ENCODE measurements around the gene CD6. TPM values are rescaled to one million over a fixed set of nuclear protein-coding genes. Genes with fewer than 3 reads are reported as not detected.

The CD6 gene
- total and polyA plus RNA-seq, 2 donors (not counting 3 experiments of a cell fraction or from before 2014, with no cell fraction given) = not detected

DNA sequence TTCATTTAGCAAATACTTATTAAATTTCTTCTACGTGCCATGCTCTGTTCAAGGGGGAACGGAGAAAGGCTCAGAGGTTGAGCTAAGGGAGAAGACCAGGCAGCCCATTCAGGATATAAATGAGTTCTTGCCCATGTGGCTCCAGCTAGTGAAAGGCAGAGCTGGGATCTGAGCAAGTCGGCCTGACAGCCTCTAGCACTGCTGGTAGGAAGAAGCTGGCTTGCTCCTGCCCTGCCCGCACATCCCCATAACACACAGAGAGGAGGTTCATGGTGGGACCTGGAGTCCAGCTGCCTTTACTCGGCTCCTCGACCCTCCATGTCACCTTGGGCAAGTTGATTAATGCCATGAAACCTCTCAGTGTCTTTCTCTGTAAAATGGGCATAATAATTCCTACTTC, 21.5 kb upstream of the CD6 start:
- no peak for DNase-seq (ENCODE audit: low read depth, low spot score)
- Histone ChIP-seq H3K27me3 (ENCODE audit: control insufficient read depth in 2 of 2, insufficient read depth in 2 of 2, low read length in 2 of 2) (peaks cover 2 to 10% of the 10 kb centered on the region in 2 experiments), H3K4me2 (ENCODE audit: insufficient read depth, low read length) (no peak overlapping the region), H3K79me2 (ENCODE audit: control insufficient read depth, insufficient read depth, low read length) (no peaks in the 10 kb centered on the region), H3K9ac (replicated peaks; ENCODE audit: extremely low read depth, insufficient read depth, low read length) (no peak overlapping the region), H3K4me1 (ENCODE audit: control insufficient read depth, extremely low read depth, insufficient read depth, low read length) (peaks cover 10% of the 10 kb centered on the region), H3K4me3 (replicated peaks in 1 of 3; ENCODE audit: insufficient read depth in 1 of 3, low read depth in 1 of 3, low read length in 3 of 3) (no peak overlapping the region), H2AFZ (ENCODE audit: low read depth, low read length) (no peak overlapping the region), H3K9me1 (replicated peaks; ENCODE audit: control insufficient read depth, extremely low read depth, insufficient read depth, low read length) (no peaks in the 10 kb centered on the region), H3K27ac (ENCODE audit: insufficient read depth, low read depth, low read length) (no peak overlapping the region), H3K9me3 (replicated peaks; ENCODE audit: control insufficient read depth, insufficient read depth, low read length) (no peaks in the 10 kb centered on the region), H4K20me1 (replicated peaks; ENCODE audit: control insufficient read depth, extremely low read depth, insufficient read depth, low read length) (no peaks in the 10 kb centered on the region), H3K36me3 (ENCODE audit: control insufficient read depth in 2 of 2, extremely low read depth in 1 of 2, insufficient read depth in 2 of 2, low read length in 2 of 2) (no peaks in the 10 kb centered on the region)
- no TSS peak for BruUV-seq (replicated peaks)
- intact Hi-C loops (cut with micrococcal nuclease) = no loop called here
- TF ChIP-seq EZH2 (IDR thresholded peaks at IDR 0.05; ENCODE audit: borderline replicate concordance, low read depth, low read length, severe bottlenecking) (no peak), POLR2A (IDR thresholded peaks at IDR 0.05; ENCODE audit: low read depth, low read length) (no peak)
- CTCF ChIA-PET = interaction anchor here (0.7 kb wide), 1 partner anchor 8 kb away, joined by 3 read pairs; no protein-coding TSS in a partner anchor
- dilution Hi-C loops (cut with MboI; ENCODE audit: extremely low pct_ligation_motif_present, low sequenced_read_pairs) = no loop called here
- POLR2A ChIA-PET = no interaction called here
- no peak for FAIRE-seq

DNA sequence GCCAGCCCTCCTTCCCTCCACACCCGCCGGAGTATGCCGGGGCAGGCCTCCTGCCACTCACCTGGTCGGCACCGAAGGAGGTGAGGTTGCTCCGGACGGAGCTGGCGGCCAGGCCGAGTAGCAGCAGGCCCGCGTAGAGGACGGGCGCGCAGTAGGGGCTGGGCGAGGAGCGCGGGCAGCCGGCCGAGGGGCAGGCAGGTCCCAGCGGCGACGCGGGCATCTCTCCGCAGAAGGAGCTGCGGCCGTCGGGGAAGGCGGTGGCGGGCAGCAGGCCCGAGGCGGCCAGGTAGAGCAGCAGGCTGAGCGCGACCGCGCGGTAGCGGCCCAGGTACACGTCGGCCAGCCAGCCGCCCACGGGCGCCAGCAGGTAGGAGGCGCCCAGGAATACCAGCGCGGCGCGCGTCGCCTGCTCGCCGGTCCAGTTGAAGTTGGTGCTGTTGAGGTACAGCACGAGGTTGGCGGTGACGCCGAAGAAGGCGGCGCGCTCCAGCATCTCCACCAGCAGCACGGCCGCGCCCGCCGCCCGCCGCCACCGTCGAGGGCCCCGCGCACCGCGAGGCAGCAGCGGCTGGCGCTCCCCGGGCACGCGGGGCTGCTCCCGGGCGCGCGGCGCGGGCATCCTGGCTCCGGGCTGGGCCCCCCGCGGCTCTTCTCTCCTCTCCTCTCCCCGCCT, 20.4 kb upstream of the CD6 start:
- intact Hi-C loops (cut with micrococcal nuclease) (no loop called here), dilution Hi-C loops (cut with MboI; ENCODE audit: extremely low pct_ligation_motif_present, low sequenced_read_pairs) (no loop called here)
- H3K79me2 ChIP-seq (ENCODE audit: control insufficient read depth, insufficient read depth, low read length) = no peaks in the 10 kb centered on the region
- no peak overlapping the region for H3K27ac ChIP-seq (ENCODE audit: insufficient read depth, low read depth, low read length)
- ChIA-PET POLR2A (no interaction called here), CTCF (no interaction called here)
- H3K4me3 ChIP-seq (replicated peaks in 1 of 3; ENCODE audit: insufficient read depth in 1 of 3, low read depth in 1 of 3, low read length in 3 of 3) = peak overlapping the region in 1 of 3 experiments; percentile 10
- DNase-seq (ENCODE audit: low read depth, low spot score) = no peak
- H3K9me3 ChIP-seq (replicated peaks; ENCODE audit: control insufficient read depth, insufficient read depth, low read length) = no peaks in the 10 kb centered on the region
- no peaks in the 10 kb centered on the region for H3K36me3 ChIP-seq (ENCODE audit: control insufficient read depth in 2 of 2, extremely low read depth in 1 of 2, insufficient read depth in 2 of 2, low read length in 2 of 2)
- peak overlapping the region; percentile 16 for H3K4me2 ChIP-seq (ENCODE audit: insufficient read depth, low read length)
- H2AFZ ChIP-seq (ENCODE audit: low read depth, low read length) = peak overlapping the region; percentile 97
- peaks cover 10% of the 10 kb centered on the region for H3K4me1 ChIP-seq (ENCODE audit: control insufficient read depth, extremely low read depth, insufficient read depth, low read length)
- peaks cover 2 to 10% of the 10 kb centered on the region in 2 experiments for H3K27me3 ChIP-seq (ENCODE audit: control insufficient read depth in 2 of 2, insufficient read depth in 2 of 2, low read length in 2 of 2)
- no peak overlapping the region for H3K9ac ChIP-seq (replicated peaks; ENCODE audit: extremely low read depth, insufficient read depth, low read length)
- no peak for FAIRE-seq
- H3K9me1 ChIP-seq (replicated peaks; ENCODE audit: control insufficient read depth, extremely low read depth, insufficient read depth, low read length) = no peaks in the 10 kb centered on the region
- no TSS peak for BruUV-seq (replicated peaks)
- no peaks in the 10 kb centered on the region for H4K20me1 ChIP-seq (replicated peaks; ENCODE audit: control insufficient read depth, extremely low read depth, insufficient read depth, low read length)
- no peak for TF ChIP-seq CTCF (IDR thresholded peaks at IDR 0.05; ENCODE audit: extremely low read depth in 1 of 2, insufficient read depth in 1 of 2, low read depth in 1 of 2, low read length in 2 of 2)
- TF ChIP-seq EZH2 (IDR thresholded peaks at IDR 0.05; ENCODE audit: borderline replicate concordance, low read depth, low read length, severe bottlenecking) = peak; percentile 84
